Measurements from ENCODE around the gene IPMK.

IPMK gene

GRCh38 chr10:58150290-58150689, 117.4 kb downstream of the IPMK start:
- no peak overlapping the region for H2AFZ ChIP-seq (ENCODE audit: low read depth, low read length)

GRCh38 chr10:58143944-58144343, 123.8 kb downstream of the IPMK start:
- Histone ChIP-seq H3K4me3 (ENCODE audit: low read depth in 1 of 2, low read length in 2 of 2) (no peak overlapping the region), H3K27ac (ENCODE audit: low read length) (no peak overlapping the region), H4K20me1 (ENCODE audit: insufficient read depth, low read length) (no peaks in the 10 kb centered on the region), H2AFZ (ENCODE audit: low read depth, low read length) (no peak overlapping the region), H3K4me1 (ENCODE audit: insufficient read depth, low read length) (no peaks in the 10 kb centered on the region), H3K9ac (ENCODE audit: low read depth, low read length) (no peak overlapping the region), H3K79me2 (ENCODE audit: insufficient read depth, low read length) (no peaks in the 10 kb centered on the region), H3K27me3 (ENCODE audit: insufficient read depth, low read length, poor library complexity) (no peaks in the 10 kb centered on the region), H3K9me3 (ENCODE audit: insufficient read depth, low read length, severe bottlenecking) (no peaks in the 10 kb centered on the region), H3K36me3 (ENCODE audit: insufficient read depth, low read length) (no peaks in the 10 kb centered on the region), H3K4me2 (ENCODE audit: insufficient read depth, low read length) (no peak overlapping the region)
- ATAC-seq (ENCODE audit: insufficient read depth, low read depth) (no peak), DNase-seq (no peak)
- TF ChIP-seq, protein P1, sequence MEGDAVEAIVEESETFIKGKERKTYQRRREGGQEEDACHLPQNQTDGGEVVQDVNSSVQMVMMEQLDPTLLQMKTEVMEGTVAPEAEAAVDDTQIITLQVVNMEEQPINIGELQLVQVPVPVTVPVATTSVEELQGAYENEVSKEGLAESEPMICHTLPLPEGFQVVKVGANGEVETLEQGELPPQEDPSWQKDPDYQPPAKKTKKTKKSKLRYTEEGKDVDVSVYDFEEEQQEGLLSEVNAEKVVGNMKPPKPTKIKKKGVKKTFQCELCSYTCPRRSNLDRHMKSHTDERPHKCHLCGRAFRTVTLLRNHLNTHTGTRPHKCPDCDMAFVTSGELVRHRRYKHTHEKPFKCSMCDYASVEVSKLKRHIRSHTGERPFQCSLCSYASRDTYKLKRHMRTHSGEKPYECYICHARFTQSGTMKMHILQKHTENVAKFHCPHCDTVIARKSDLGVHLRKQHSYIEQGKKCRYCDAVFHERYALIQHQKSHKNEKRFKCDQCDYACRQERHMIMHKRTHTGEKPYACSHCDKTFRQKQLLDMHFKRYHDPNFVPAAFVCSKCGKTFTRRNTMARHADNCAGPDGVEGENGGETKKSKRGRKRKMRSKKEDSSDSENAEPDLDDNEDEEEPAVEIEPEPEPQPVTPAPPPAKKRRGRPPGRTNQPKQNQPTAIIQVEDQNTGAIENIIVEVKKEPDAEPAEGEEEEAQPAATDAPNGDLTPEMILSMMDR (IDR thresholded peaks at IDR 0.05; ENCODE audit: borderline replicate concordance, extremely low read depth, low read length, poor library complexity, severe bottlenecking) = no peak
- no peak for TF ChIP-seq EZH2 (IDR thresholded peaks at IDR 0.05; ENCODE audit: borderline replicate concordance, low read depth, low read length, severe bottlenecking)

More at GRCh38 chr10:58150290-58150689, 117.4 kb downstream of the IPMK start:
- no peak overlapping the region for H3K9ac ChIP-seq (ENCODE audit: low read depth, low read length)
- H3K27ac ChIP-seq (ENCODE audit: low read length) = no peak overlapping the region
- no peak for DNase-seq
- H3K4me2 ChIP-seq (ENCODE audit: insufficient read depth, low read length) = no peak overlapping the region
- no peaks in the 10 kb centered on the region for H4K20me1 ChIP-seq (ENCODE audit: insufficient read depth, low read length)
- H3K4me3 ChIP-seq (ENCODE audit: low read depth in 1 of 2, low read length in 2 of 2) = no peak overlapping the region
- no peaks in the 10 kb centered on the region for H3K4me1 ChIP-seq (ENCODE audit: insufficient read depth, low read length)
- no peaks in the 10 kb centered on the region for H3K36me3 ChIP-seq (ENCODE audit: insufficient read depth, low read length)
- no peaks in the 10 kb centered on the region for H3K79me2 ChIP-seq (ENCODE audit: insufficient read depth, low read length)
- no peak for TF ChIP-seq EZH2 (IDR thresholded peaks at IDR 0.05; ENCODE audit: borderline replicate concordance, low read depth, low read length, severe bottlenecking)
- TF ChIP-seq, protein P1 (IDR thresholded peaks at IDR 0.05; ENCODE audit: borderline replicate concordance, extremely low read depth, low read length, poor library complexity, severe bottlenecking) = no peak
- no peak for ATAC-seq (ENCODE audit: insufficient read depth, low read depth)
- no peaks in the 10 kb centered on the region for H3K27me3 ChIP-seq (ENCODE audit: insufficient read depth, low read length, poor library complexity)
- H3K9me3 ChIP-seq (ENCODE audit: insufficient read depth, low read length, severe bottlenecking) = no peaks in the 10 kb centered on the region

Measured in DND-41 (cell line).